ENCODE results near the gene ACTL7A.

Gene ACTL7A

GRCh38 chr9:108857572-108857971, 4.5 kb upstream of the ACTL7A start:
- Mint-ChIP-seq H3K27me3 (no peaks in the 10 kb centered on the region), H3K4me1 (ENCODE audit: low read depth) (no peaks in the 10 kb centered on the region), H3K4me3 (no peak overlapping the region), H3K9me3 (ENCODE audit: low read depth) (no peaks in the 10 kb centered on the region), H3K27ac (no peak overlapping the region), H3K36me3 (no peaks in the 10 kb centered on the region)

- Mint-ChIP-seq H3K27ac (no peak overlapping the region), H3K36me3 (no peaks in the 10 kb centered on the region), H3K9me3 (ENCODE audit: low read depth) (no peaks in the 10 kb centered on the region), H3K27me3 (no peaks in the 10 kb centered on the region), H3K4me1 (ENCODE audit: low read depth) (no peaks in the 10 kb centered on the region), H3K4me3 (no peak overlapping the region)
Measured at GRCh38 chr9:108859459-108860114, 2.5 kb upstream of the ACTL7A start.

GRCh38 chr9:108860354-108860753, 1.7 kb upstream of the ACTL7A start:
- no peaks in the 10 kb centered on the region for H3K36me3 Mint-ChIP-seq
- no peaks in the 10 kb centered on the region for H3K27me3 Mint-ChIP-seq
- no peaks in the 10 kb centered on the region for H3K4me1 Mint-ChIP-seq (ENCODE audit: low read depth)
- H3K4me3 Mint-ChIP-seq = no peak overlapping the region
- no peaks in the 10 kb centered on the region for H3K9me3 Mint-ChIP-seq (ENCODE audit: low read depth)
- H3K27ac Mint-ChIP-seq = no peak overlapping the region

- Mint-ChIP-seq H3K4me3 (no peak overlapping the region), H3K27me3 (no peaks in the 10 kb centered on the region), H3K36me3 (no peaks in the 10 kb centered on the region), H3K4me1 (ENCODE audit: low read depth) (no peaks in the 10 kb centered on the region), H3K9me3 (ENCODE audit: low read depth) (no peaks in the 10 kb centered on the region), H3K27ac (no peak overlapping the region)
Measured at GRCh38 chr9:108860764-108861163, 1.3 kb upstream of the ACTL7A start.

GRCh38 chr9:108861464-108861863, 602 bp upstream of the ACTL7A start:
- no peaks in the 10 kb centered on the region for H3K4me1 Mint-ChIP-seq (ENCODE audit: low read depth)
- H3K27ac Mint-ChIP-seq = no peak overlapping the region
- no peaks in the 10 kb centered on the region for H3K36me3 Mint-ChIP-seq
- no peak overlapping the region for H3K4me3 Mint-ChIP-seq
- no peaks in the 10 kb centered on the region for H3K27me3 Mint-ChIP-seq
- H3K9me3 Mint-ChIP-seq (ENCODE audit: low read depth) = no peaks in the 10 kb centered on the region

GRCh38 chr9:108863891-108864290, 1.8 kb downstream of the ACTL7A start:
- Mint-ChIP-seq H3K9me3 (ENCODE audit: low read depth) (no peaks in the 10 kb centered on the region), H3K27ac (no peak overlapping the region), H3K36me3 (peaks cover 4% of the 10 kb centered on the region), H3K4me3 (no peak overlapping the region), H3K27me3 (no peaks in the 10 kb centered on the region), H3K4me1 (ENCODE audit: low read depth) (no peaks in the 10 kb centered on the region)

- Mint-ChIP-seq H3K27ac (no peak overlapping the region), H3K36me3 (peaks cover 4% of the 10 kb centered on the region), H3K9me3 (ENCODE audit: low read depth) (no peaks in the 10 kb centered on the region), H3K27me3 (no peaks in the 10 kb centered on the region), H3K4me3 (no peak overlapping the region), H3K4me1 (ENCODE audit: low read depth) (no peaks in the 10 kb centered on the region)
Measured at GRCh38 chr9:108864446-108864845, 2.4 kb downstream of the ACTL7A start.

- no peaks in the 10 kb centered on the region for H3K4me1 Mint-ChIP-seq (ENCODE audit: low read depth)
Measured at GRCh38 chr9:108865037-108865436, 3.0 kb downstream of the ACTL7A start.

GRCh38 chr9:108866001-108866420, 3.9 kb downstream of the ACTL7A start:
- H3K4me1 Mint-ChIP-seq (ENCODE audit: low read depth) = no peaks in the 10 kb centered on the region
- peaks cover 11% of the 10 kb centered on the region for H3K36me3 Mint-ChIP-seq

More at GRCh38 chr9:108865037-108865436, 3.0 kb downstream of the ACTL7A start:
- Mint-ChIP-seq H3K4me3 (no peak overlapping the region), H3K36me3 (peaks cover 4% of the 10 kb centered on the region), H3K27ac (no peak overlapping the region), H3K27me3 (no peaks in the 10 kb centered on the region), H3K9me3 (ENCODE audit: low read depth) (no peaks in the 10 kb centered on the region)

GRCh38 chr9:108867116-108867515, 5.0 kb downstream of the ACTL7A start:
- Mint-ChIP-seq H3K27ac (no peak overlapping the region), H3K4me1 (ENCODE audit: low read depth) (no peaks in the 10 kb centered on the region), H3K27me3 (no peaks in the 10 kb centered on the region), H3K4me3 (no peak overlapping the region), H3K9me3 (ENCODE audit: low read depth) (no peaks in the 10 kb centered on the region), H3K36me3 (peaks cover 20% of the 10 kb centered on the region)

More at GRCh38 chr9:108866001-108866420, 3.9 kb downstream of the ACTL7A start:
- Mint-ChIP-seq H3K27ac (peak overlapping the region; percentile 41), H3K9me3 (ENCODE audit: low read depth) (no peaks in the 10 kb centered on the region), H3K4me3 (no peak overlapping the region), H3K27me3 (no peaks in the 10 kb centered on the region)

GRCh38 chr9:108867829-108868228, 5.8 kb downstream of the ACTL7A start:
- Mint-ChIP-seq H3K27me3 (no peaks in the 10 kb centered on the region), H3K27ac (peak overlapping the region; percentile 3), H3K4me1 (ENCODE audit: low read depth) (no peaks in the 10 kb centered on the region), H3K36me3 (peaks cover 21% of the 10 kb centered on the region), H3K9me3 (ENCODE audit: low read depth) (no peaks in the 10 kb centered on the region), H3K4me3 (no peak overlapping the region)

GRCh38 chr9:108869092-108869725, 7.1 kb downstream of the ACTL7A start:
- no peaks in the 10 kb centered on the region for H3K9me3 Mint-ChIP-seq (ENCODE audit: low read depth)
- no peak overlapping the region for H3K27ac Mint-ChIP-seq
- no peak overlapping the region for H3K4me3 Mint-ChIP-seq
- H3K27me3 Mint-ChIP-seq = no peaks in the 10 kb centered on the region
- H3K36me3 Mint-ChIP-seq = peaks cover 27% of the 10 kb centered on the region
- H3K4me1 Mint-ChIP-seq (ENCODE audit: low read depth) = no peaks in the 10 kb centered on the region

GRCh38 chr9:108874058-108874788, 12.2 kb downstream of the ACTL7A start:
- peaks cover 2% of the 10 kb centered on the region for H3K4me1 Mint-ChIP-seq (ENCODE audit: low read depth)
- no peak overlapping the region for H3K4me3 Mint-ChIP-seq
- no peaks in the 10 kb centered on the region for H3K27me3 Mint-ChIP-seq
- peaks cover 40% of the 10 kb centered on the region for H3K36me3 Mint-ChIP-seq
- H3K9me3 Mint-ChIP-seq (ENCODE audit: low read depth) = no peaks in the 10 kb centered on the region
- H3K27ac Mint-ChIP-seq = no peak overlapping the region

GRCh38 chr9:108876425-108876824, 14.4 kb downstream of the ACTL7A start:
- Mint-ChIP-seq H3K4me1 (ENCODE audit: low read depth) (peaks cover 2% of the 10 kb centered on the region), H3K4me3 (no peak overlapping the region), H3K9me3 (ENCODE audit: low read depth) (no peaks in the 10 kb centered on the region), H3K27ac (no peak overlapping the region), H3K36me3 (peaks cover 38% of the 10 kb centered on the region), H3K27me3 (no peaks in the 10 kb centered on the region)

GRCh38 chr9:108877524-108877923, 15.5 kb downstream of the ACTL7A start:
- Mint-ChIP-seq H3K4me3 (no peak overlapping the region), H3K36me3 (peaks cover 33% of the 10 kb centered on the region), H3K9me3 (ENCODE audit: low read depth) (no peaks in the 10 kb centered on the region), H3K4me1 (ENCODE audit: low read depth) (peaks cover 2% of the 10 kb centered on the region), H3K27ac (no peak overlapping the region), H3K27me3 (no peaks in the 10 kb centered on the region)
